ENCODE measurements around the gene FHOD3.

DNA sequence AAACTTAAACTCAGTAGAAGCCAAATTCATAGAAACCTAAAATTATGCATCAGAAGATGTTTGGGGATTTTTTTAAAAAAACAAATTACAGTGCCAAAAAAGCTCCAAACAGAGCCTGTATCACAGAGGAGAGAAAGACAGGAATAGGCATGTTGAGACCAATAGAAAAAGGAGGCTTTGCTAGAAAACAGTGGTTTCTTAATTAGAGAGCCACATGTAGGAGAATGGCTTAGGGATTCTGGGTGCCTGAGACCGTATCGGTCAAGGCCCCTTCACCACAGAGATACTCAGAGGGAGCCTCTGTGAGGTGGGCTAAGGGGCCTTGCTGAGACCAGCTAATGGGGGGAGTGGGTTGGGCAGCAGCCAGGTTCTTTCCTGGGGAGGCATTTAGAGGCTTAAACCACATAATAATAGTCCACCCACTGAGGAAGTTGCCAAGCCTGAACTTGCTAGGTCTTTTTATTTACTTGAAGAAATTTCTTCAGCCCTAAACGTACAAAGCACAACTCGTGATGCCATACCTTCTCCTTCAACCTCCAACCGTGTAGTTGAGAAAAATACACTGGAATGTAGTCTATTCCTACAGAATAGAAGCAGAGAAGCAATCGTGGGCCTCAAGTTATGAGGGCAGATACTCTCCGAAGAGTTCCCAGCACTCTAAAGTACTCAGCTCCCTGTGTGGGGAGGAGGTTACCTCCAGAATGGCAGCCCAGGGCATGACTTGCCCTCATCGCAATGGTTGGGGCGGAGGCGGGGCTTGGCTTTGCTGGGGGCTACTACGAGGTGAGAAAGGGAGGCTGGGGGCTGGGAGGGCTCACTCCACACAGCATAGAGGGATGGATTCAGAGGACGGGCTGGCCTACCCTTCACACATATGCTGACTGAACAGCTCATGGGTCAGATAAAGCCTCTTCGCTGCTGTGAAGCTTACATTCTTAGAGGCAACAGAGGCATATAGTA lies 293.4 kb downstream of the FHOD3 start:
- TF ChIP-seq, protein P1, sequence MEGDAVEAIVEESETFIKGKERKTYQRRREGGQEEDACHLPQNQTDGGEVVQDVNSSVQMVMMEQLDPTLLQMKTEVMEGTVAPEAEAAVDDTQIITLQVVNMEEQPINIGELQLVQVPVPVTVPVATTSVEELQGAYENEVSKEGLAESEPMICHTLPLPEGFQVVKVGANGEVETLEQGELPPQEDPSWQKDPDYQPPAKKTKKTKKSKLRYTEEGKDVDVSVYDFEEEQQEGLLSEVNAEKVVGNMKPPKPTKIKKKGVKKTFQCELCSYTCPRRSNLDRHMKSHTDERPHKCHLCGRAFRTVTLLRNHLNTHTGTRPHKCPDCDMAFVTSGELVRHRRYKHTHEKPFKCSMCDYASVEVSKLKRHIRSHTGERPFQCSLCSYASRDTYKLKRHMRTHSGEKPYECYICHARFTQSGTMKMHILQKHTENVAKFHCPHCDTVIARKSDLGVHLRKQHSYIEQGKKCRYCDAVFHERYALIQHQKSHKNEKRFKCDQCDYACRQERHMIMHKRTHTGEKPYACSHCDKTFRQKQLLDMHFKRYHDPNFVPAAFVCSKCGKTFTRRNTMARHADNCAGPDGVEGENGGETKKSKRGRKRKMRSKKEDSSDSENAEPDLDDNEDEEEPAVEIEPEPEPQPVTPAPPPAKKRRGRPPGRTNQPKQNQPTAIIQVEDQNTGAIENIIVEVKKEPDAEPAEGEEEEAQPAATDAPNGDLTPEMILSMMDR (IDR thresholded peaks at IDR 0.05; ENCODE audit: insufficient read depth, low read length): no peak
- TF ChIP-seq, protein P2, sequence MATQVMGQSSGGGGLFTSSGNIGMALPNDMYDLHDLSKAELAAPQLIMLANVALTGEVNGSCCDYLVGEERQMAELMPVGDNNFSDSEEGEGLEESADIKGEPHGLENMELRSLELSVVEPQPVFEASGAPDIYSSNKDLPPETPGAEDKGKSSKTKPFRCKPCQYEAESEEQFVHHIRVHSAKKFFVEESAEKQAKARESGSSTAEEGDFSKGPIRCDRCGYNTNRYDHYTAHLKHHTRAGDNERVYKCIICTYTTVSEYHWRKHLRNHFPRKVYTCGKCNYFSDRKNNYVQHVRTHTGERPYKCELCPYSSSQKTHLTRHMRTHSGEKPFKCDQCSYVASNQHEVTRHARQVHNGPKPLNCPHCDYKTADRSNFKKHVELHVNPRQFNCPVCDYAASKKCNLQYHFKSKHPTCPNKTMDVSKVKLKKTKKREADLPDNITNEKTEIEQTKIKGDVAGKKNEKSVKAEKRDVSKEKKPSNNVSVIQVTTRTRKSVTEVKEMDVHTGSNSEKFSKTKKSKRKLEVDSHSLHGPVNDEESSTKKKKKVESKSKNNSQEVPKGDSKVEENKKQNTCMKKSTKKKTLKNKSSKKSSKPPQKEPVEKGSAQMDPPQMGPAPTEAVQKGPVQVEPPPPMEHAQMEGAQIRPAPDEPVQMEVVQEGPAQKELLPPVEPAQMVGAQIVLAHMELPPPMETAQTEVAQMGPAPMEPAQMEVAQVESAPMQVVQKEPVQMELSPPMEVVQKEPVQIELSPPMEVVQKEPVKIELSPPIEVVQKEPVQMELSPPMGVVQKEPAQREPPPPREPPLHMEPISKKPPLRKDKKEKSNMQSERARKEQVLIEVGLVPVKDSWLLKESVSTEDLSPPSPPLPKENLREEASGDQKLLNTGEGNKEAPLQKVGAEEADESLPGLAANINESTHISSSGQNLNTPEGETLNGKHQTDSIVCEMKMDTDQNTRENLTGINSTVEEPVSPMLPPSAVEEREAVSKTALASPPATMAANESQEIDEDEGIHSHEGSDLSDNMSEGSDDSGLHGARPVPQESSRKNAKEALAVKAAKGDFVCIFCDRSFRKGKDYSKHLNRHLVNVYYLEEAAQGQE (IDR thresholded peaks at IDR 0.05; ENCODE audit: insufficient replicate concordance, low read depth): no peak
- TF ChIP-seq POLR2AphosphoS5 (IDR thresholded peaks at IDR 0.05; ENCODE audit: low read depth) (no peak), GABPA (IDR thresholded peaks at IDR 0.05; ENCODE audit: low read depth) (no peak)
